ENCODE data around the gene CUZD1. TPM values are rescaled to one million over a fixed set of nuclear protein-coding genes. Genes with fewer than 3 reads are reported as not detected.
"Not testable (repeated sequence)": the region's sequence is repeated elsewhere in the genome, so short reads cannot be mapped to it uniquely, and the experiment has no call there.

CUZD1 gene
- total and polyA plus RNA-seq, 7 experiments from 2014 or later: 0.34 to 5.2 (median 2.9) TPM

DNA sequence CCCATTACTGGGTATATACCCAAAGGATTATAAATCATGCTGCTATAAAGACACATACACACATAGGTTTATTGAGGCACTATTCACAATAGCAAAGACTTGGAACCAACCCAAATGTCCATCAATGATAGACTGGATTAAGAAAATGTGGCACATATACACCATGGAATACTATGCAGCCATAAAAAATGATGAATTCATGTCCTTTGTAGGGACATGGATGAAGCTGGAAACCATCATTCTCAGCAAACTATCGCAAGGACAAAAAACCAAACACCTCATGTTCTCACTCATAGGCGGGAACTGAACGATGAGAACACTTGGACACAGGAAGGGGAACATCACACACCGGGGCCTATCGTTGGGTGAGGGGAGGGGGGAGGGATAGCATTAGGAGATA, 12.4 kb upstream of the CUZD1 start:
- H3K4me3 ChIP-seq (ENCODE audit: low read length); CTCF ChIA-PET; H3K9me3 ChIP-seq (ENCODE audit: control insufficient read depth in 2 of 3, low read length in 3 of 3); H3K4me1 ChIP-seq (ENCODE audit: control insufficient read depth in 2 of 2, insufficient read depth in 2 of 2, low read length in 2 of 2); H3K4me3 Mint-ChIP-seq; H3K27me3 ChIP-seq (ENCODE audit: control insufficient read depth in 2 of 2, insufficient read depth in 2 of 2, low read length in 2 of 2); H3K27me3 Mint-ChIP-seq; H3K9me3 Mint-ChIP-seq; POLR2A ChIA-PET; H3K27ac Mint-ChIP-seq; H3K27ac ChIP-seq (ENCODE audit: low read depth, low read length); DNase-seq; ATAC-seq; intact Hi-C loops (cut with micrococcal nuclease): not testable (repeated sequence)
- H3K36me3 ChIP-seq (ENCODE audit: control insufficient read depth in 2 of 3, insufficient read depth in 3 of 3, low read length in 3 of 3): peaks cover 0 to 26% (median 3%) of the 10 kb centered on the region in 3 experiments
- Mint-ChIP-seq H3K4me1 (peaks cover 0 to 38% (median 17%) of the 10 kb centered on the region in 7 donors), H3K36me3 (peaks cover 17 to 54% (median 35%) of the 10 kb centered on the region in 5 donors)

DNA sequence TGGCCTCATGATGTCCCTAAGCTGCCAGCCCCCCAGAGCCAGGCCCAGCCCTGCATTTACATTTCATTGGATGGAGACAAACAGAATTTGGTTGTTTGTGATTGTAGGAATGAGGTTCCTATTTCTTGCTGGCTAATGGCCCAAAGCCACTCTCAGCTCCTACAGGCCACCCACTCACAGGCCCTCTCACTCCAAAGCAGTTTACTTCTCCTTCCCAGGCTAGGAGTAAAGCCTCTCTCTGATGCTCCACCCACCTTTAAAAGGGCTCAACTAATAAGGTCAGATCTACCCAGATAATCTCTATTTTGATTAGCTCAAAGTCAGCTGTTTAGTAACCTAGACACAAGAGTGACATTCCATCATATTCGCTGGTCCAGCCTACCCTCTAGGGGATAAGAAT, 11.2 kb upstream of the CUZD1 start:
- H3K36me3 Mint-ChIP-seq: peaks cover 17 to 65% (median 45%) of the 10 kb centered on the region in 5 donors
- ATAC-seq (no peak), DNase-seq (no peak)
- no peaks in the 10 kb centered on the region for H3K27me3 Mint-ChIP-seq
- peaks cover 0 to 7% (median 0%) of the 10 kb centered on the region in 11 donors for H3K9me3 Mint-ChIP-seq
- H3K27me3 ChIP-seq (ENCODE audit: control insufficient read depth in 2 of 2, insufficient read depth in 2 of 2, low read length in 2 of 2): no peaks in the 10 kb centered on the region
- H3K36me3 ChIP-seq (ENCODE audit: control insufficient read depth in 2 of 3, insufficient read depth in 3 of 3, low read length in 3 of 3): peaks cover 0 to 33% (median 3%) of the 10 kb centered on the region in 3 experiments
- no peak overlapping the region for H3K4me3 Mint-ChIP-seq
- peaks cover 0 to 42% (median 14%) of the 10 kb centered on the region in 7 donors for H3K4me1 Mint-ChIP-seq
- H3K9me3 ChIP-seq (ENCODE audit: control insufficient read depth in 2 of 3, low read length in 3 of 3): no peaks in the 10 kb centered on the region
- intact Hi-C loops (cut with micrococcal nuclease): no loop called here
- H3K27ac Mint-ChIP-seq: no peak overlapping the region
- H3K27ac ChIP-seq (ENCODE audit: low read depth, low read length): no peak overlapping the region
- H3K4me3 ChIP-seq (ENCODE audit: low read length): no peak overlapping the region
- CTCF ChIA-PET: no interaction called here
- POLR2A ChIA-PET: no interaction called here
- no peaks in the 10 kb centered on the region for H3K4me1 ChIP-seq (ENCODE audit: control insufficient read depth in 2 of 2, insufficient read depth in 2 of 2, low read length in 2 of 2)

DNA sequence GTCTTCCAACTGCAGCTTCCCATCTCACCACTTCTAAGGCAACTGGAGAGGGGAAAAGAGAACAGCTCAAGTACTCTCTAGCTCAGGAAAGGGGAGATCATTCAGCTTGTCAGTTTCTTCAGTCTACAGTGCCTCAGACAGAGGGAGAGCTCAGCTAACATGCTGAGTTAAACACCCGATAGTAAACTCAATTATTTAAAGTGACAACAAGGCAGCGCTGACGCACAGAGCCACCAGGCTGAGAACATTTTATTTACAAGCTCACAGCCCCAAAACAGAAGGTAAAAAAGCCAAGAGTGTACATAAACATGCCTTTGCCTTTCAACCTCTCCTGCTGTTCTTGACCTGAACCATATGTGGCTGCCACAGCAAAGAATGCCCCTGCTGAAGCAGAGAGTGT, 10.1 kb upstream of the CUZD1 start:
- Mint-ChIP-seq H3K36me3 (peaks cover 17 to 76% (median 55%) of the 10 kb centered on the region in 5 donors), H3K27me3 (no peaks in the 10 kb centered on the region), H3K4me1 (peaks cover 0 to 39% (median 9%) of the 10 kb centered on the region in 7 donors), H3K4me3 (no peak overlapping the region), H3K27ac (peak overlapping the region in 1 of 9 donors; percentile 65), H3K9me3 (peaks cover 0 to 7% (median 0%) of the 10 kb centered on the region in 11 donors)
- ChIA-PET POLR2A (no interaction called here), CTCF (no interaction called here)
- no peak for ATAC-seq
- H3K4me1 ChIP-seq (ENCODE audit: control insufficient read depth in 2 of 2, insufficient read depth in 2 of 2, low read length in 2 of 2): no peaks in the 10 kb centered on the region
- no peaks in the 10 kb centered on the region for H3K9me3 ChIP-seq (ENCODE audit: control insufficient read depth in 2 of 3, low read length in 3 of 3)
- no peaks in the 10 kb centered on the region for H3K27me3 ChIP-seq (ENCODE audit: control insufficient read depth in 2 of 2, insufficient read depth in 2 of 2, low read length in 2 of 2)
- H3K27ac ChIP-seq (ENCODE audit: low read depth, low read length): no peak overlapping the region
- no peak overlapping the region for H3K4me3 ChIP-seq (ENCODE audit: low read length)
- peaks cover 0 to 34% (median 3%) of the 10 kb centered on the region in 3 experiments for H3K36me3 ChIP-seq (ENCODE audit: control insufficient read depth in 2 of 3, insufficient read depth in 3 of 3, low read length in 3 of 3)
- no peak for DNase-seq
- intact Hi-C loops (cut with micrococcal nuclease): no loop called here

DNA sequence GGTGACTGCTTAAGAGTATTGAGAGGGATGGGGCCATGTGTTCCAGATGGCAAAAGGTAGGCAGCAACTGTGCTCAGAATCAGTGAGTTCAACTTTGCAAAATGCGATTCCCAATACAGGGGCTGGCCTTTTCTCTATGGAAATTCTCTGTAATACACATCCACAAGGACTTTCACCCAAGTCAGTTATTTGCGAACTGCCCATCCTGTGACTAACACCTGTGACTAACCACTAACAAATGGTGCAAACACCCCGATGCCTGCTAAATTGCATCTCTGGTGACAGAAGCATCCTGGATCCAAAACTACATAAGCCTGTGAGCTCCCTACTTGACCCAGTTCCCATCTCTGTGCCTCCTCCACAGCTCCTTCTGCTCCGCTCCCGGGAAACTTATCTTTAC, 9.0 kb upstream of the CUZD1 start:
- Mint-ChIP-seq H3K4me3 (no peak overlapping the region), H3K36me3 (peaks cover 23 to 83% (median 64%) of the 10 kb centered on the region in 5 donors), H3K27me3 (no peaks in the 10 kb centered on the region), H3K27ac (no peak overlapping the region), H3K4me1 (peaks cover 0 to 39% (median 9%) of the 10 kb centered on the region in 7 donors), H3K9me3 (peaks cover 0 to 7% (median 0%) of the 10 kb centered on the region in 11 donors)
- Histone ChIP-seq H3K4me1 (ENCODE audit: control insufficient read depth in 2 of 2, insufficient read depth in 2 of 2, low read length in 2 of 2) (no peaks in the 10 kb centered on the region), H3K36me3 (ENCODE audit: control insufficient read depth in 2 of 3, insufficient read depth in 3 of 3, low read length in 3 of 3) (peaks cover 3 to 45% (median 6%) of the 10 kb centered on the region in 3 experiments), H3K4me3 (ENCODE audit: low read length) (no peak overlapping the region), H3K27me3 (ENCODE audit: control insufficient read depth in 2 of 2, insufficient read depth in 2 of 2, low read length in 2 of 2) (no peaks in the 10 kb centered on the region), H3K9me3 (ENCODE audit: control insufficient read depth in 2 of 3, low read length in 3 of 3) (no peaks in the 10 kb centered on the region), H3K27ac (ENCODE audit: low read depth, low read length) (no peak overlapping the region)
- CTCF ChIA-PET: no interaction called here
- DNase-seq: no peak
- intact Hi-C loops (cut with micrococcal nuclease): no loop called here
- POLR2A ChIA-PET: no interaction called here
- no peak for ATAC-seq

DNA sequence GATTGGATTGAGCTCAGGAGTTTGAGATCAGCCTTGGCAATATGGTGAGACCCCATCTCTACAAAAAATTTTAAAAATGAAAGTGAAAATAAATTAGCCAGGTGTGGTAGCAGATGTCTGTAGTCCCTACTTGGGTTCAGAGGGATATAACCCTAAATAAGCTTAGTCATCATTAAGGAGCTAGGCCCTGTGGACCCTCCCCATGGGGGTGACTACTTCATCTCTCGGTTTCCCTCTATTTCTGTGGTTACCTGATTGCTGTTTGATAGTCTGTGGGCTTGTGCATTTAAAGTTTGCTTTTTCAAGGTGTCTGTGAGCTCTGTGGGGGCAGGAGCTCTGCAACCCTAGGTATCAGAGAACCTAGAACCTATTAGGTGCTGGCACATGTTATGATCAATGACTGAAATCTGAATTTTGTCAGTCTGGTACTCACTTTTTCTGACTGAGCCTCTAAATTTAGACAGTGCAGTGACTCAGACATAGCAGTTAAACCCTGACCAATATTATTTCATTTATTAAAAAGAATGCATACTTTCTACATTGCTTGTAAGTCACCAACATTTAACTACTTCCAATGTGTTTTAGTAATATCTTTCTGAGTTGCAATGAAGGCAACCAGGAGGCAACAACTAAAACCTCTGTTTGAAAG, 8.1 kb upstream of the CUZD1 start:
- ChIA-PET CTCF (no interaction called here), POLR2A (no interaction called here)
- DNase-seq: no peak
- no peak overlapping the region for H3K27ac ChIP-seq (ENCODE audit: low read depth, low read length)
- intact Hi-C loops (cut with micrococcal nuclease): no loop called here
- no peaks in the 10 kb centered on the region for H3K27me3 ChIP-seq (ENCODE audit: control insufficient read depth in 2 of 2, insufficient read depth in 2 of 2, low read length in 2 of 2)
- H3K36me3 Mint-ChIP-seq: peaks cover 19 to 77% (median 64%) of the 10 kb centered on the region in 5 donors
- peaks cover 3 to 46% (median 6%) of the 10 kb centered on the region in 3 experiments for H3K36me3 ChIP-seq (ENCODE audit: control insufficient read depth in 2 of 3, insufficient read depth in 3 of 3, low read length in 3 of 3)
- H3K4me3 Mint-ChIP-seq: no peak overlapping the region
- H3K4me3 ChIP-seq (ENCODE audit: low read length): no peak overlapping the region
- no peaks in the 10 kb centered on the region for H3K9me3 ChIP-seq (ENCODE audit: control insufficient read depth in 2 of 3, low read length in 3 of 3)
- peak overlapping the region in 2 of 9 donors; percentile 38 to 60 for H3K27ac Mint-ChIP-seq
- peaks cover 0 to 7% (median 0%) of the 10 kb centered on the region in 11 donors for H3K9me3 Mint-ChIP-seq
- ATAC-seq: no peak
- peaks cover 0 to 40% (median 9%) of the 10 kb centered on the region in 7 donors for H3K4me1 Mint-ChIP-seq
- no peaks in the 10 kb centered on the region for H3K27me3 Mint-ChIP-seq
- no peaks in the 10 kb centered on the region for H3K4me1 ChIP-seq (ENCODE audit: control insufficient read depth in 2 of 2, insufficient read depth in 2 of 2, low read length in 2 of 2)

DNA sequence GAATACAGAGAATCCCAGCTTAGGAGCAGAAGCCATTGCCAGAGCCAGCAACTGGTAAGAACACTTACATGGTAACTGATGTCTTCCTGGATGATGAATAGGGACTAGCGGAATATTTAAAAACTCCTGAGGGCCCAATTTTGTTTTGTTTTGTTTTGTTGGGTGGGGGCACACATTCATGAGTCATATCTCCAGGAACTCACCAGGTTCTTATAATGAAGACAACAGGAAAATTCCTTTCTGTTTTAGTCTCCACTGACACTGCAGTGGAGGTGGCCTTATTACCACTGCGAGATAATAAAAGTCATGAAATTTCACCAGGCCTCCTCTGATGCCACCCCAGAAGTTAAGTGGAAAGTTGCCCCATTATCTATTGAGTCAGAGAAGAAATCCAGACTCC, 6.6 kb upstream of the CUZD1 start:
- Mint-ChIP-seq H3K9me3 (peaks cover 0 to 7% (median 0%) of the 10 kb centered on the region in 11 donors), H3K4me1 (peaks cover 0 to 47% (median 11%) of the 10 kb centered on the region in 7 donors), H3K4me3 (no peak overlapping the region), H3K36me3 (peaks cover 18 to 82% (median 71%) of the 10 kb centered on the region in 5 donors), H3K27ac (no peak overlapping the region), H3K27me3 (no peaks in the 10 kb centered on the region)
- intact Hi-C loops (cut with micrococcal nuclease): no loop called here
- H3K27ac ChIP-seq (ENCODE audit: low read depth, low read length): no peak overlapping the region
- CTCF ChIA-PET: no interaction called here
- DNase-seq (no peak), ATAC-seq (no peak)
- no peaks in the 10 kb centered on the region for H3K4me1 ChIP-seq (ENCODE audit: control insufficient read depth in 2 of 2, insufficient read depth in 2 of 2, low read length in 2 of 2)
- POLR2A ChIA-PET: no interaction called here
- H3K9me3 ChIP-seq (ENCODE audit: control insufficient read depth in 2 of 3, low read length in 3 of 3): no peaks in the 10 kb centered on the region
- H3K36me3 ChIP-seq (ENCODE audit: control insufficient read depth in 2 of 3, insufficient read depth in 3 of 3, low read length in 3 of 3): peaks cover 3 to 54% (median 6%) of the 10 kb centered on the region in 3 experiments
- H3K4me3 ChIP-seq (ENCODE audit: low read length): no peak overlapping the region
- no peaks in the 10 kb centered on the region for H3K27me3 ChIP-seq (ENCODE audit: control insufficient read depth in 2 of 2, insufficient read depth in 2 of 2, low read length in 2 of 2)

All from naive thymus-derived CD4-positive, alpha-beta T cell (primary cell).